WERI-Rb-1 (cell line): ENCODE data around the gene NAGS.

Experiments
- DNase-seq: peaks from one replicate; pipeline ENCODE4 v3.0.0-alpha.2; 2020
- H3K27ac ChIP-seq: fragments of 250-450 bp; sonication (Bioruptor Pico); 2 replicates; pipeline ENCODE4 v1.5.1; 2020; ENCODE audit warnings: mild to moderate bottlenecking, moderate library complexity
- H3K27me3 ChIP-seq: fragments of 250-450 bp; sonication (Bioruptor Pico); 2 replicates; pipeline ENCODE4 v1.5.1; 2021; ENCODE audit warnings: mild to moderate bottlenecking, low read depth, moderate library complexity; ENCODE audit not compliant: insufficient read depth, severe bottlenecking
- H3K36me3 ChIP-seq: fragments of 250-450 bp; sonication (Bioruptor Pico); 2 replicates; pipeline ENCODE4 v1.5.1; 2020; ENCODE audit warnings: mild to moderate bottlenecking, moderate library complexity
- H3K4me3 ChIP-seq: 2 replicates; pipeline ENCODE4 v1.5.1; 2011; ENCODE audit warnings: low read depth, mild to moderate bottlenecking, control low read depth, low read length
- H3K9me3 ChIP-seq: fragments of 250-450 bp; sonication (Bioruptor Pico); 2 replicates; pipeline ENCODE4 v1.5.1; 2021; ENCODE audit warnings: mild to moderate bottlenecking, moderate library complexity; ENCODE audit not compliant: severe bottlenecking
- TF ChIP-seq, protein P1 (sequence below): IDR thresholded peaks from 2 replicates; pipeline ENCODE4 v1.5.1; 2011; ENCODE audit warnings: low read depth, mild to moderate bottlenecking, control low read depth, inconsistent platforms, low read length

The NAGS gene

DNA sequence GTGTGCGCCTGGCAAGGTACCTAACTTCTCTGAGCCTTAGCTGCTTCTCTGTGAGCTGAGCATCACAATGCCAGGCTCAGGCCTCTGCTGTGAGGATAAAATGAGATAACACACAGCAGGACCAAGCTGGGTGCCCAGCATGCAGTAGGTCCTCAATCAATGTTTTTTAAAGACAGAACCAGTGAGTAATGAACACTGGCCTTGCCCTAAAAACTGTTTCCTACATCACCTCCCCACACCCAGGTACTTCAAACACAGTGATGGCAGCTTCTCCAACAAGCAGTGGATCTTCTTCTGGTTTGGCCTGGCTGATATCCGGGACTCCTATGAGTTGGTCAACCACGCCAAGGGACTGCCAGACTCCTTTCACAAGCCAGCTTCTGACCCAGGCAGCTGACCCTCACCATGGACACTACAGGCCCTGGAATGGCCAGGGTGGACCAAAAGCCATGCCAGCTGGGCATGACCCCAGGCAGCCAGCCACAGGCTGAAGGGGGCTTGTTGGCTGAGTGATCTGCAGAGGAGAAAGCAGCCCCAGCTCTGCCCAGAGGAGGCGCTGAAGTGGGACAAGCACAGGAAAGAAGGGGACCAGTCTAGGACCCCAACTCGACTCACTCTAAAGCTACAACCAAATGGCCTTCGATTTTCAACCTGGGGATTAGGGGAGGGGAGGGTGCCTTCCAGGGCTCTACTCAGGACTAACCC lies 3.9 kb downstream of the NAGS start:
- DNase-seq, result no peak
- no peaks in the 10 kb centered on the region for H3K9me3 ChIP-seq
- H3K27ac ChIP-seq, result no peak overlapping the region
- H3K27me3 ChIP-seq, result no peaks in the 10 kb centered on the region
- TF ChIP-seq, protein P1, sequence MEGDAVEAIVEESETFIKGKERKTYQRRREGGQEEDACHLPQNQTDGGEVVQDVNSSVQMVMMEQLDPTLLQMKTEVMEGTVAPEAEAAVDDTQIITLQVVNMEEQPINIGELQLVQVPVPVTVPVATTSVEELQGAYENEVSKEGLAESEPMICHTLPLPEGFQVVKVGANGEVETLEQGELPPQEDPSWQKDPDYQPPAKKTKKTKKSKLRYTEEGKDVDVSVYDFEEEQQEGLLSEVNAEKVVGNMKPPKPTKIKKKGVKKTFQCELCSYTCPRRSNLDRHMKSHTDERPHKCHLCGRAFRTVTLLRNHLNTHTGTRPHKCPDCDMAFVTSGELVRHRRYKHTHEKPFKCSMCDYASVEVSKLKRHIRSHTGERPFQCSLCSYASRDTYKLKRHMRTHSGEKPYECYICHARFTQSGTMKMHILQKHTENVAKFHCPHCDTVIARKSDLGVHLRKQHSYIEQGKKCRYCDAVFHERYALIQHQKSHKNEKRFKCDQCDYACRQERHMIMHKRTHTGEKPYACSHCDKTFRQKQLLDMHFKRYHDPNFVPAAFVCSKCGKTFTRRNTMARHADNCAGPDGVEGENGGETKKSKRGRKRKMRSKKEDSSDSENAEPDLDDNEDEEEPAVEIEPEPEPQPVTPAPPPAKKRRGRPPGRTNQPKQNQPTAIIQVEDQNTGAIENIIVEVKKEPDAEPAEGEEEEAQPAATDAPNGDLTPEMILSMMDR, result 0 out of 2 replicates have a peak, but pooled peaks have one; percentile 22
- H3K36me3 ChIP-seq, result peaks cover 18% of the 10 kb centered on the region
- no peak overlapping the region for H3K4me3 ChIP-seq

GRCh38 chr17:44010966-44011647 lies 6.7 kb downstream of the NAGS start:
- no peaks in the 10 kb centered on the region for H3K27me3 ChIP-seq
- TF ChIP-seq, protein P1, result no peak
- DNase-seq, result no peak
- H3K4me3 ChIP-seq, result no peak overlapping the region
- H3K36me3 ChIP-seq, result peaks cover 18% of the 10 kb centered on the region
- H3K27ac ChIP-seq, result no peak overlapping the region
- no peaks in the 10 kb centered on the region for H3K9me3 ChIP-seq

- Histone ChIP-seq H3K27me3 (no peaks in the 10 kb centered on the region), H3K36me3 (peaks cover 18% of the 10 kb centered on the region)
These were observed 7.5 kb downstream of the NAGS start for GRCh38 chr17:44011876-44012275.

GRCh38 chr17:44012391-44012790 lies 8.0 kb downstream of the NAGS start:
- Histone ChIP-seq H3K4me3 (no peak overlapping the region), H3K27me3 (no peaks in the 10 kb centered on the region), H3K9me3 (no peaks in the 10 kb centered on the region), H3K27ac (no peak overlapping the region), H3K36me3 (peaks cover 18% of the 10 kb centered on the region)
- TF ChIP-seq, protein P1, result no peak
- no peak for DNase-seq

More at GRCh38 chr17:44011876-44012275, 7.5 kb downstream of the NAGS start:
- Histone ChIP-seq H3K9me3 (no peaks in the 10 kb centered on the region), H3K27ac (no peak overlapping the region), H3K4me3 (no peak overlapping the region)
- TF ChIP-seq, protein P1, result no peak
- no peak for DNase-seq

- no peaks in the 10 kb centered on the region for H3K27me3 ChIP-seq
- H3K36me3 ChIP-seq, result peaks cover 18% of the 10 kb centered on the region
- H3K27ac ChIP-seq, result no peak overlapping the region
- TF ChIP-seq, protein P1, result no peak
- no peak overlapping the region for H3K4me3 ChIP-seq
- no peaks in the 10 kb centered on the region for H3K9me3 ChIP-seq
- no peak for DNase-seq
These were observed 8.5 kb downstream of the NAGS start for GRCh38 chr17:44012874-44013273.
